HG03521 (cell line): ENCODE results near the gene REG1B.
"Not testable (repeated sequence)": the region's sequence is repeated elsewhere in the genome, so short reads cannot be mapped to it uniquely, and the experiment has no call there.

Experiments used
- ATAC-seq: cut with Tn5 transposase; IDR thresholded peaks from one replicate; pipeline ENCODE4 v1.9.1; 2021; ENCODE audit warnings: mild to moderate bottlenecking, moderate library complexity; ENCODE audit not compliant: unreplicated experiment

The REG1B gene

DNA sequence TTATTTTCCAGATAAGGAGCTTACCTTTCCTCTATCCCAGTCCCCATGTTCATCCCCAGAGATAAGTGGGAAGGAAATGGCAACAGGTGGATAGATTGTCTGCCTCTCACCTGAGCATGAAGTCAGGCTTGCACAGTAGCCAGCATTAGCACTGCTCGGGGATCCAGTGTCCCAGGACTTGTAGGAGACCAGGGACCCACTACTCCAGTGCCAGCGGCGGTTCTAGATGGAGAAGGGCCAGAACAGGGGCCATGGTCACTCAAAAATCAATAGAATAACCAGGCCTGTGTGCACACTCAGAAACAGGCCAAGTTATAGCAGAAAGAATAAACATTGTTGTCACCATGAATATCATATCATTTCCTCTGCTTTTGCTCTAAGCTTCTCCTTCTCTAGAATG lies 2.4 kb downstream of the REG1B start:
- no peak for ATAC-seq

DNA sequence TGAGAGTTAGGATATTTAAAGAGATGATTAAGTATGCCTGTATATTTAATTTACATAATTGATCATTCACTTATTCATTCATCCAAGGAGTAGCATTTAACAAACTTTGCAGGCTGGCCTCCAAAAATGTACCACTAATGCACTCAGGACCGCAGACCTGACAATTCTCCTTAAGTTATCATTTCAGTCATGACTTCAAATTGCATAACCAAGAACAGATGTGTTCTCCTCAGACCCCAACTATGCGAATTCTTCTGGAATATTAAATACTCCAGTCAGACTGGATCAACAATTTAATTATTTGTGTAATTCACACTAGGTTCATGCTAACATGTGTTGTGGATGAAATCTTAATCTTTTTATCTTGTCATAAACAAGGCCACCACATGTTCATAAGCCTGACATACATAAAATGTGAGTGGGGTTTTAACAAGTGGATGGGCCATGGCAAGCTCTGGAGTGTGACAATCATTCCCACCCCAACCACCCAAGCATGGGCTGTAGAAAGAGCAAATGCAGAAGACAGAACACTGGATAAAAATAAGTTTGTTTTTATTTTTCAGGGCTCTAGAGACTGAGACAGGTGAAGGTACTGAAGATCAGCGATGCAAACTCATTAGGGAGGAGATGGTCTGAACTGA lies 3.2 kb downstream of the REG1B start:
- ATAC-seq, result no peak

DNA sequence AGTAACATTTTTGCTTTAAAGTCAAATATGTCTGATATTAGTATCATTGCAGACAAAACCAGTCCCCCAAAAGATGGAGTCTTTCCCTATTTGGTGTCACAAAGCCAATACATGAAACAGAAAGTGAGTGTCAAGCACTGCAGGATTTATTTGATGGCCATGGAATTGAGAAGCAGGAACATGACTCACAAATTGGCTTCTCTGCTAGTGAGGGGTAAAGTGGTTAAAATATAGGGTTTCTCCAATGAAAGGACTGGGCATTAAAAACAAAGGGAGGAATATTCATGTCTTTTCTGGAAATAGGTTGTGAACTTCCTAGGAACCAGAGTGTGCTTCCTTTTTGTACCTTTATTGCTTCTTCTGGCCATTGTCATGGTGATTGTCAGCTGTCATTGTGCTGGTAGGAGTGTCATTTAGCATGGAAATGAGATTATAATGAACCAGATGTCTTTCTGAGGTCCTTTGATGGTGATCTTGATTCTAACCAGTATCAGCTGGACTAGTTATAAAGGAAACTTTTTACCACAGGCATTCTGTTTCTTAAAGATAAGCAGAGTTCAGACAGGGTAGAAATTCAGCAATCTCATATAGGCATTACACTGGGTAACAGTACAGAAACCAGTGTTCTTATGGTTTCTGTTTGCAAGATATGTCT lies 4.1 kb downstream of the REG1B start:
- ATAC-seq, result no peak

DNA sequence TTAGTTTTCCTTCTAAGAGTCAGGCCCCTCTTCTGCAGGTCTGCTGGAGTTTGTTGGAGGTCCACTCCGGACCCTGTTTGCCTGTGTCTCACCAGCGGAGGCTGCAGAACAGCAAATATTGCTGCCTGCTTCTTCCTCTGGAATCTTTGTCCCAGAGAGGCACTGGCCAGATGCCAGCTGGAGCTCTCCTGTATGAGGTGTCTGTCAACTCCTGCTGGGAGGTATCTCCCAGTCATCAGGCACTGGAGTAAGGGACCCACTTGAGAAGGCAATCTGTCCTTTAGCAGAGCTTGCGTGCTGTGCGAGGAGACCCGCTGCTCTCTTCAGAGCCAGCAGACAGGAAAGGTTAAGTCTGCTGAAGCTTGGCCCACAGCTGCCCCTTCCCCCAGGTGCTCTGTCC lies 4.8 kb downstream of the REG1B start:
- ATAC-seq, result no peak

DNA sequence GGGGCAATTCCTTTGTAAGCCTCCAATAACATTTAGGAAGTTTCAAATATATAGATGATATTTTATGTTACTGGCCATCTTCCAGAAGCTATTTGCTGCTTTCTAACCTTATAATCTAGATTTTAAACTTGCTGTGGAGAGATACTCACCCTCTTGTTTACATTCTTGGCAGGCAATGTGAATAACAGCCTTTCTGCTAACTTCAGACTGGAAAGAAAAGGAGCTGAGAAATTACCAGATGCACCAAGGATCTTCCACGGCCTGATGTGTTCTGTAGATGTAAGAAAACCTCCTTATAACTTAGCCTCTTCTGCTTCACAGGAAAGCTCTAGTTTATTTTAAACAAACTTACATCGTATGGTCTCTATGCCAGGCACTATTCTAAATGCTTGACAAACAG lies 16.7 kb downstream of the REG1B start:
- ATAC-seq, result no peak

DNA sequence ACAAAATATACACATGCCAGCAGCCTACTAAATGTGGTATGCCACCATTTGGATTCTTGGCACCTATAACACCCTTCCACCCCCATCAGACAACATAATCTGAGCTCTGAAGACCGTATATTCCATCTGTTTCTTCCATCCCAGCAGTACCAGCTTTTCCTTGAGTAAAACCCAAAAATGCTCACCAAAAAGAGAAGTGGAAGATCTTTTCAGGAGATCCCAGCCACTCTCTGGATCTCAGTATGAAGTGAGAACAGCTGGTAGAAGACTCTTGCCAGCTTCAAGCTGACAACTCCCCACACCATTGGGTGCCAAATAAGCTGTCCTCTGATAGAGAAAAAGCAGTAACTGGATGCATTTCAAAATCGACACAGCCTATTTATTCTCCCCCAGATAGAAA lies 22.6 kb downstream of the REG1B start:
- ATAC-seq, result no peak

DNA sequence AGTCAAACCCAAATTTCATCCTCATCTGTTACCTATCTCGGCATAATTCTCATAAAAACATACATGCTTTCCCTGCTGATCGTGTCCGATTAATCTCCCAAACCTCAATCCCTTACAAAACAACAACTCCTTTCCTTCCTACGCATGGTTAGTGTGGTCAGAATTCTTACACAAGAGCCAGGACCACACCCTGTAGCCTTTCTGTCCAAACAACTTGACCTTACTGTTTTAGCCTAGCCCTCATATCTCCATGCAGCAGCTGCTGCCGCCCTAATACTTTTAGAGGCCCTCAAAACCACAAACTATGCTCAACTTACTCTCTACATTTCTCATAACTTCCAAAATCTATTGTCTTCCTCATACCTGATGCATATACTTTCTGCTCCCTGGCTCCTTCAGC lies 33.0 kb downstream of the REG1B start:
- ATAC-seq, result not testable (repeated sequence)

DNA sequence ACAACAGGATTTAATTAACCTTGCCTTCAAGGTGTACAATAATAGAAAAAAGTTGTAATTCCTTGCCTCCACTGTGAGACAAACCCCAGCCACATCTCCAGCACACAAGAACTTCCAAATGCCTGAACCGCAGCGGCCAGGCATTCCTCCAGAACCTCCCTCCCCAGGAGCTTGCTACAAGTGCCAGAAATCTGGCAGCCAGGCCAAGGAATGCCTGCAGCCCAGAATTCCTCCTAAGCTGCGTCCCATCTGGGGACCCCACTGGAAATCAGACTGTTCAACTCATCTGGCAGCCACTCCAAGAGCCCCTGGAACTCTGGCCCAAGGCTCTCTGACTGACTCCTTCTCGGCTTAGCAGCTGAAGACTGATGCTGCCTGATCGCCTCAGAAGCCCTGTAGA lies 34.3 kb downstream of the REG1B start:
- not testable (repeated sequence) for ATAC-seq

DNA sequence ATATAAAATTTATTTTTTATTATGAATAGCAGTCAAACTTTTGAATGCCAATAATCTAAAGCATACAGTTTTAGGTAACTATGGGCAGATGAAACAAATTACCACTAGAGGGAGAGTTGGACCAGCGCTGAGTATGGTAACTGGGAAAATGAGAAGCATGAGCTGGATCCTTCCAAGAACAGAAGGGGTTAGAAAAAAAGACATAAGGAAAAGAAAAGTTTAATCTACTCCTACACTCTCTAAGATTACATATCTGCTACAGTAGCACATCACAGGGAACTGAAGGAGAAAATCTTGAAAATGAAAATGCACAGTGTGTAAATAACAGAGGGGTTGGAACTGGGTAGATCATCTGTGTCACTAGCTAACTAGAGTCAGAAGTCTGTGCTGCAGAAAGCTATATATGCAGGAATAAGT lies 46.8 kb downstream of the REG1B start:
- ATAC-seq, result no peak

DNA sequence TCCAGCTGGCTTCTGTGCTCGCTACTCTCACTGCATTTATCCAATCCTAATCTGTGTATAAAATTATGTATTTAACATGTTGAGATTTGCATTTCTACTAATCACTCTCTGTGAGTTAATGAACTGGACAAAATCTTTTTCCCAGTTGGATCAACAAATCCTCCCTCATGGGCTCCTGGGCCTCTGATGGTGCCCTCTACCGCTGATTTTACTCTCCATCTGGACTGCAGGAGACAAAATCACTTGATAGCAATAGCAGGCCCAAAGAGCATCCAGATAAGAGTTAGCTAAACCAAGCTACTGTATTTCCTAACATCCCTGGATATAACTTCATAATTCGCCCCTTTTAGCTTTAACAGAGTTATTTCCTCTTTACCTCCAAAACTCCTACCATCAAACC lies 47.8 kb downstream of the REG1B start:
- no peak for ATAC-seq
